ENCODE results near the gene STON1. TPM values are rescaled to one million over a fixed set of nuclear protein-coding genes. Genes with fewer than 3 reads are reported as not detected.

The STON1 gene
- total RNA-seq, 1 donor from 2014 or later = 33.4 TPM

- Histone ChIP-seq H3K4me1 (peaks cover 21% of the 10 kb centered on the region), H3K9me3 (no peaks in the 10 kb centered on the region), H3K4me3 (no peak overlapping the region), H3K36me3 (no peaks in the 10 kb centered on the region), H3K27me3 (ENCODE audit: low read depth) (no peaks in the 10 kb centered on the region), H3K27ac (no peak overlapping the region)
- intact Hi-C loops (cut with DNase I) = no loop called here
- TF ChIP-seq CTCF (IDR thresholded peaks at IDR 0.05) = no peak
- DNase-seq (no peak), ATAC-seq (peak; percentile 51 to 56)
Measured at GRCh38 chr2:48568547-48568946, 38.6 kb downstream of the STON1 start.

GRCh38 chr2:48569433-48569832, 39.5 kb downstream of the STON1 start:
- no peak overlapping the region for H3K27ac ChIP-seq
- TF ChIP-seq CTCF (IDR thresholded peaks at IDR 0.05) = no peak
- no peak for DNase-seq
- no peaks in the 10 kb centered on the region for H3K36me3 ChIP-seq
- H3K4me1 ChIP-seq = peaks cover 21% of the 10 kb centered on the region
- intact Hi-C loops (cut with DNase I) = no loop called here
- H3K9me3 ChIP-seq = no peaks in the 10 kb centered on the region
- no peaks in the 10 kb centered on the region for H3K27me3 ChIP-seq (ENCODE audit: low read depth)
- H3K4me3 ChIP-seq = no peak overlapping the region
- ATAC-seq = no peak

GRCh38 chr2:48572816-48573215, 42.9 kb downstream of the STON1 start:
- no peak for DNase-seq
- peaks cover 10% of the 10 kb centered on the region for H3K4me1 ChIP-seq
- no peaks in the 10 kb centered on the region for H3K9me3 ChIP-seq
- no peaks in the 10 kb centered on the region for H3K36me3 ChIP-seq
- intact Hi-C loops (cut with DNase I) = no loop called here
- no peak overlapping the region for H3K27ac ChIP-seq
- H3K27me3 ChIP-seq (ENCODE audit: low read depth) = no peaks in the 10 kb centered on the region
- H3K4me3 ChIP-seq = no peak overlapping the region
- no peak for ATAC-seq
- no peak for TF ChIP-seq CTCF (IDR thresholded peaks at IDR 0.05)

- no peak for ATAC-seq
Measured at GRCh38 chr2:48574353-48575287, 44.7 kb downstream of the STON1 start.

GRCh38 chr2:48578313-48578712, 48.4 kb downstream of the STON1 start:
- no peaks in the 10 kb centered on the region for H3K27me3 ChIP-seq (ENCODE audit: low read depth)
- DNase-seq (no peak), ATAC-seq (no peak)
- TF ChIP-seq CTCF (IDR thresholded peaks at IDR 0.05) = no peak
- no peak overlapping the region for H3K4me3 ChIP-seq
- H3K27ac ChIP-seq = no peak overlapping the region
- no peaks in the 10 kb centered on the region for H3K4me1 ChIP-seq
- intact Hi-C loops (cut with DNase I) = no loop called here
- peaks cover 8% of the 10 kb centered on the region for H3K36me3 ChIP-seq
- H3K9me3 ChIP-seq = no peaks in the 10 kb centered on the region

More at GRCh38 chr2:48574353-48575287, 44.7 kb downstream of the STON1 start:
- H3K36me3 ChIP-seq = no peaks in the 10 kb centered on the region
- DNase-seq = no peak
- no peak for TF ChIP-seq CTCF (IDR thresholded peaks at IDR 0.05)
- no peak overlapping the region for H3K27ac ChIP-seq
- no peaks in the 10 kb centered on the region for H3K9me3 ChIP-seq
- H3K4me3 ChIP-seq = no peak overlapping the region
- peaks cover 5% of the 10 kb centered on the region for H3K4me1 ChIP-seq
- H3K27me3 ChIP-seq (ENCODE audit: low read depth) = no peaks in the 10 kb centered on the region
- intact Hi-C loops (cut with DNase I) = no loop called here

Data from lower lobe of right lung (tissue), 2 donors.